H1 (cell line): Measurements from ENCODE around the gene NHLRC2. TPM values are rescaled to one million over a fixed set of nuclear protein-coding genes. Genes with fewer than 3 reads are reported as not detected.

ENCODE experiments used
- CTCF ChIA-PET: fragments of 300-600 bp; sonication (Branson Sonifier 250); formaldehyde crosslinking; loops from one replicate; lab custom pipeline; 2021; ENCODE audit not compliant: partially characterized antibody; lab: Charles Lee
- POLR2A ChIA-PET: fragments of 300-600 bp; sonication (Branson Sonifier 250); formaldehyde crosslinking; loops from one replicate; lab custom pipeline; 2021; ENCODE audit warnings: inconsistent platforms; ENCODE audit not compliant: partially characterized antibody; lab: Charles Lee
- DNase-seq, 2 experiments: peaks; one replicate each; pipeline versions ENCODE4 v3.0.0 to v3.0.0-alpha.2; 2010 to 2022; ENCODE audit warnings: low spot score in 2 of 2, low read depth in 1 of 2, mixed read lengths in 1 of 2
- FAIRE-seq: peaks from 2 replicates; lab custom pipeline; 2011; peaks lifted over from hg19 to GRCh38; lab: Jason Lieb, UNC
- H2AFZ ChIP-seq: 2 replicates; pipeline ENCODE4 v1.8.1; 2012; ENCODE audit warnings: low read length, inconsistent platforms
- H2AK5ac ChIP-seq: 2 replicates; pipeline ENCODE4 v1.6.1; 2013; ENCODE audit warnings: low read depth, low read length
- H2BK120ac ChIP-seq: replicated peaks from 2 replicates; pipeline ENCODE3; 2013; ENCODE audit warnings: low read depth, low read length, inconsistent platforms
- H2BK12ac ChIP-seq: 2 replicates; pipeline ENCODE4 v1.6.1; 2013; ENCODE audit warnings: low read depth, low read length
- H2BK15ac ChIP-seq: 2 replicates; pipeline ENCODE4 v1.6.1; 2013; ENCODE audit warnings: low read length
- H2BK20ac ChIP-seq: 2 replicates; pipeline ENCODE4 v1.6.1; 2013; ENCODE audit warnings: low read length
- H2BK5ac ChIP-seq: 2 replicates; pipeline ENCODE4 v1.6.1; 2013; ENCODE audit warnings: low read depth, low read length
- H3K14ac ChIP-seq: 2 replicates; pipeline ENCODE4 v1.6.1; 2013; ENCODE audit warnings: inconsistent platforms; ENCODE audit not compliant: insufficient read length
- H3K18ac ChIP-seq: 2 replicates; pipeline ENCODE4 v1.6.1; 2013; ENCODE audit warnings: low read length; ENCODE audit errors: extremely low read depth
- H3K23ac ChIP-seq: 2 replicates; pipeline ENCODE4 v1.6.1; 2013; ENCODE audit warnings: inconsistent platforms; ENCODE audit not compliant: insufficient read length
- H3K23me2 ChIP-seq: 2 replicates; pipeline ENCODE4 v1.6.1; 2013; ENCODE audit warnings: low read depth, low read length
- H3K27ac ChIP-seq: 2 replicates; pipeline ENCODE4 v1.6.1; 2011; ENCODE audit warnings: low read depth, low read length, inconsistent platforms
- H3K27me3 ChIP-seq, 4 experiments: replicated peaks in 1 of 4; 1 replicate in 1 of 4; 2 replicates in 3 of 4; pipeline versions ENCODE4 v1.6.1 to v1.8.1; 2011 to 2013; ENCODE audit warnings: low read length in 3 of 4, mild to moderate bottlenecking in 3 of 4, inconsistent platforms in 2 of 4, mixed read lengths in 2 of 4, moderate library complexity in 1 of 4; ENCODE audit not compliant: control insufficient read depth in 3 of 4, insufficient read depth in 3 of 4; ENCODE audit errors: extremely low read depth in 1 of 4
- H3K36me3 ChIP-seq, 4 experiments: 2 replicates each; pipeline versions ENCODE4 v1.6.1 to v1.8.1; 2011 to 2013; ENCODE audit warnings: mild to moderate bottlenecking in 4 of 4, low read length in 3 of 4, moderate library complexity in 2 of 4, control low read depth in 1 of 4, inconsistent platforms in 1 of 4; ENCODE audit not compliant: insufficient read depth in 4 of 4, control insufficient read depth in 2 of 4
- H3K4ac ChIP-seq: replicated peaks from 2 replicates; pipeline ENCODE3; 2013; ENCODE audit warnings: low read length, low read depth, mixed read lengths, inconsistent platforms; ENCODE audit not compliant: insufficient read length
- H3K4me1 ChIP-seq, 4 experiments: replicated peaks in 1 of 4; 1 replicate in 1 of 4; 2 replicates in 3 of 4; pipeline versions ENCODE4 v1.6.1 to v1.8.1; 2011 to 2013; ENCODE audit warnings: low read length in 3 of 4, inconsistent platforms in 2 of 4, mixed read lengths in 1 of 4; ENCODE audit not compliant: insufficient read depth in 4 of 4, control insufficient read depth in 3 of 4
- H3K4me2 ChIP-seq, 2 experiments: 2 replicates each; pipeline versions ENCODE4 v1.6.1 to v1.8.1; 2011 to 2013; ENCODE audit warnings: low read depth in 2 of 2, low read length in 2 of 2, control low read depth in 1 of 2, inconsistent platforms in 1 of 2, mild to moderate bottlenecking in 1 of 2; ENCODE audit not compliant: insufficient read depth in 1 of 2
- H3K4me3 ChIP-seq, 4 experiments: fragments of 200-600, 300-600 bp in 1 of 4; sonication (generic), shearing (Covaris generic), sonication (Bioruptor Twin) in 1 of 4; 2 replicates each; pipeline versions ENCODE4 v1.5.1 to v1.8.1; 2011 to 2016; ENCODE audit warnings: low read length in 4 of 4, low read depth in 3 of 4, control low read depth in 2 of 4, inconsistent platforms in 2 of 4, mild to moderate bottlenecking in 2 of 4, mixed read lengths in 1 of 4, moderate library complexity in 1 of 4; ENCODE audit not compliant: insufficient read depth in 2 of 4; ENCODE audit errors: extremely low read depth in 1 of 4
- H3K56ac ChIP-seq: replicated peaks from 2 replicates; pipeline ENCODE3; 2013; ENCODE audit warnings: low read depth, mild to moderate bottlenecking, mixed read lengths, low read length, inconsistent platforms; ENCODE audit not compliant: insufficient read length
- H3K79me1 ChIP-seq: 2 replicates; pipeline ENCODE4 v1.6.1; 2013; ENCODE audit warnings: low read depth, low read length, control low read depth
- H3K79me2 ChIP-seq, 2 experiments: 2 replicates each; pipeline versions ENCODE4 v1.6.1 to v1.8.1; 2012 to 2013; ENCODE audit warnings: low read length in 2 of 2, mild to moderate bottlenecking in 2 of 2, inconsistent platforms in 1 of 2; ENCODE audit not compliant: insufficient read depth in 2 of 2, control insufficient read depth in 1 of 2
- H3K9ac ChIP-seq, 4 experiments: replicated peaks in 1 of 4; 1 replicate in 1 of 4; 2 replicates in 3 of 4; pipeline versions ENCODE4 v1.6.1 to v1.8.1; 2011 to 2013; ENCODE audit warnings: low read depth in 3 of 4, low read length in 3 of 4, control low read depth in 2 of 4, mild to moderate bottlenecking in 2 of 4, moderate library complexity in 2 of 4, inconsistent platforms in 1 of 4; ENCODE audit errors: extremely low read depth in 1 of 4
- H3K9me3 ChIP-seq, 2 experiments: 2 replicates each; pipeline versions ENCODE4 v1.6.1 to v1.8.1; 2012 to 2013; ENCODE audit warnings: mild to moderate bottlenecking in 2 of 2, moderate library complexity in 2 of 2, control low read depth in 1 of 2, inconsistent platforms in 1 of 2, low read depth in 1 of 2, low read length in 1 of 2, mixed read lengths in 1 of 2; ENCODE audit not compliant: insufficient read depth in 2 of 2
- H4K20me1 ChIP-seq, 2 experiments: replicated peaks in 1 of 2; 2 replicates each; pipeline versions ENCODE3 to v1.8.1; 2011 to 2013; ENCODE audit warnings: inconsistent platforms in 2 of 2, low read length in 2 of 2, mild to moderate bottlenecking in 1 of 2; ENCODE audit not compliant: insufficient read depth in 2 of 2, control insufficient read depth in 1 of 2
- H4K5ac ChIP-seq: 2 replicates; pipeline ENCODE4 v1.6.1; 2013; ENCODE audit warnings: low read length, low read depth, mixed read lengths, inconsistent platforms; ENCODE audit not compliant: insufficient read length
- H4K8ac ChIP-seq: 2 replicates; pipeline ENCODE4 v1.8.0; 2013; ENCODE audit warnings: mild to moderate bottlenecking, moderate library complexity, low read length, inconsistent platforms; ENCODE audit not compliant: insufficient read depth; ENCODE audit errors: extremely low read depth
- H4K91ac ChIP-seq: replicated peaks from 2 replicates; pipeline ENCODE3; 2013; ENCODE audit warnings: low read length, mixed read lengths, inconsistent platforms; ENCODE audit not compliant: insufficient read length
- ASH2L ChIP-seq: fragments of 200-600, 300-600 bp; sonication (generic); IDR thresholded peaks from one replicate; pipeline ENCODE4 v1.7.1; 2017; ENCODE audit warnings: low read length
- CBX8 ChIP-seq: fragments of 300-800, 300-1000 bp; sonication (generic); IDR thresholded peaks from 2 replicates; pipeline ENCODE4 v1.7.1; 2016; ENCODE audit warnings: low read depth, low read length, borderline replicate concordance
- CEBPB ChIP-seq: IDR thresholded peaks from 2 replicates; pipeline ENCODE4 v1.6.1; 2012; ENCODE audit warnings: low read depth, low read length
- CREB1 ChIP-seq: IDR thresholded peaks from 2 replicates; pipeline ENCODE4 v1.6.1; 2012; ENCODE audit warnings: inconsistent platforms
- EZH2 ChIP-seq: fragments of 200-600 bp; sonication (generic); IDR thresholded peaks from 2 replicates; pipeline ENCODE4 v1.7.1; 2012; ENCODE audit warnings: low read depth, mild to moderate bottlenecking, moderate library complexity, low read length, inconsistent platforms; ENCODE audit not compliant: severe bottlenecking
- GABPA ChIP-seq: IDR thresholded peaks from 2 replicates; pipeline ENCODE4 v1.6.1; 2011; ENCODE audit warnings: mild to moderate bottlenecking, low read length, moderate library complexity, borderline replicate concordance; ENCODE audit not compliant: insufficient read depth
- KDM5A ChIP-seq: fragments of 200-600 bp; IDR thresholded peaks from 2 replicates; pipeline ENCODE4 v1.7.1; 2012; ENCODE audit warnings: mild to moderate bottlenecking, low read length, inconsistent platforms, mixed read lengths
- POU5F1 ChIP-seq: IDR thresholded peaks from 2 replicates; pipeline ENCODE4 v1.6.1; 2011; ENCODE audit warnings: low read depth, mild to moderate bottlenecking, low read length, moderate library complexity
- RBBP5 ChIP-seq: IDR thresholded peaks from 2 replicates; pipeline ENCODE4 v1.7.1; 2012; ENCODE audit warnings: low read depth, mild to moderate bottlenecking, inconsistent platforms, low read length, moderate library complexity, borderline replicate concordance
- SAP30 ChIP-seq: fragments of 300-600 bp; sonication (generic); IDR thresholded peaks from 2 replicates; pipeline ENCODE4 v1.7.1; 2012; ENCODE audit warnings: low read length, moderate library complexity, mild to moderate bottlenecking, inconsistent platforms; ENCODE audit not compliant: insufficient read depth, insufficient replicate concordance
- SP1 ChIP-seq: IDR thresholded peaks from 2 replicates; pipeline ENCODE4 v1.6.1; 2011; ENCODE audit warnings: low read depth, low read length
- WGBS, 2 experiments: shearing (Covaris generic) in 1 of 2; methylation state at CpG; one replicate each; pipeline versions ENCODE4 v1.1.6 to v1.1.7; 2013 to 2015; ENCODE audit warnings: low lambda C conversion rate in 2 of 2, mixed read lengths in 2 of 2, inconsistent platforms in 1 of 2, low coverage in 1 of 2, missing lambda C conversion rate in 1 of 2; ENCODE audit not compliant: insufficient replicate concordance in 2 of 2, insufficient coverage in 1 of 2, insufficient read length in 1 of 2; ENCODE audit errors: extremely low coverage in 1 of 2, missing lambda C conversion rate in 1 of 2; 5-methylcytosine and 5-hydroxymethylcytosine counted together
- polyA plus RNA-seq, 7 experiments: library from polyadenylated mRNA; depleted of rRNA in 3 of 7; stranded (reverse) in 5 of 7; unstranded in 2 of 7; fragments of >200 nt in 5 of 7; fragments of 200-250 nt in 2 of 7; gene quantifications; 1 replicate in 5 of 7; 2 replicates in 1 of 7; 4 replicates in 1 of 7; pipeline versions ENCODE4 v1.2.1 to v1.2.3, GENCODE V29; 2011 to 2013; ENCODE audit warnings: missing spikeins in 2 of 7, mixed read lengths in 2 of 7
- total RNA-seq: library from RNA; stranded (reverse); fragmentation: NEBNext Ultra II Directional; extraction: Animal tissue kit (Norgen Biotek cat#: 25700); gene quantifications from 2 replicates; pipeline ENCODE4 v1.2.1, GENCODE V29; 2021
- TF ChIP-seq, protein P1 (sequence below): IDR thresholded peaks from 2 replicates; pipeline ENCODE4 v1.6.1; 2012; ENCODE audit warnings: inconsistent platforms

The NHLRC2 gene
- total and polyA plus RNA-seq, 2 of the 8 experiments (the other 6 are each of a cell fraction or from before 2014, with no cell fraction given) = 4.9 to 25.6 TPM

DNA sequence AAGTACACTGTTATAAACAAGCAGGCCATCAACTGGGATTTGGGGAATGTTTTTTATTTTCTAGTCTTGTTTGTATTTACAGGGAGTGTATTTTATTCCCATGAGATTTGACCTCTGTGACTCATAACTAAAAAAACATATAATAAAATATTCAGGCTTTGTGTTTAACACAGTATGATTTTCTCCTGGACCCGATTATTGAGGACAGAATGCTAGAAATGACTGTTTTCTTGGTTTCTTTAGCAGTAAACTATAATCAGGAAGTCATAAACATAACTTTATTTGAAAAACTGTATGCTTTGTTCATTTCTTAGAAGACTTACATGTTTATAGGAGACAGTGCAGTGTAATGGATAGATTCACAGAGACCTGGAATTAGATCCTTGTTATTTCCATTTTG, 2.1 kb downstream of the NHLRC2 start:
- Histone ChIP-seq H2BK12ac (no peak overlapping the region), H4K20me1 (no peaks in the 10 kb centered on the region), H3K79me2 (peaks cover 0 to 46% of the 10 kb centered on the region in 2 experiments; a peak in 2 of 4 replicates), H2BK15ac (no peak overlapping the region), H2BK120ac (no peak overlapping the region), H4K91ac (no peak overlapping the region), H3K4me1 (peaks cover 3 to 6% (median 4%) of the 10 kb centered on the region in 4 experiments; a peak in 5 of 7 replicates), H3K23me2 (peaks cover 6% of the 10 kb centered on the region; the same call in 1 of the 2 replicates), H4K8ac (no peak overlapping the region), H3K9ac (peak overlapping the region in 1 of 4 experiments; percentile 49; a peak in 1 of 7 replicates), H3K27ac (no peak overlapping the region), H3K4me3 (peak overlapping the region in 1 of 4 experiments; percentile 98; a peak in 2 of 8 replicates), H3K56ac (no peak overlapping the region), H3K36me3 (peaks cover 2 to 34% (median 13%) of the 10 kb centered on the region in 4 experiments; a peak in 6 of 8 replicates), H2AFZ (no peak overlapping the region), H3K27me3 (no peaks in the 10 kb centered on the region), H3K79me1 (peaks cover 2% of the 10 kb centered on the region; the same call in 1 of the 2 replicates), H3K4me2 (peak overlapping the region; percentile 35 to 98; a peak in 2 of 4 replicates), H3K9me3 (no peaks in the 10 kb centered on the region)
- POLR2A ChIA-PET = interaction anchor here (1.1 kb wide), 1 partner anchor 128 kb away, joined by 3 read pairs; no protein-coding TSS in a partner anchor
- DNase-seq = no peak
- 83% methylated on average over 1 of the region's 1 CpG; no CpG with 5 or more reads in 1 of the 2 experiments for WGBS, 2 experiments
- CTCF ChIA-PET = no interaction called here
- FAIRE-seq = no peak
- TF ChIP-seq, protein P1, sequence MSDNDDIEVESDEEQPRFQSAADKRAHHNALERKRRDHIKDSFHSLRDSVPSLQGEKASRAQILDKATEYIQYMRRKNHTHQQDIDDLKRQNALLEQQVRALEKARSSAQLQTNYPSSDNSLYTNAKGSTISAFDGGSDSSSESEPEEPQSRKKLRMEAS = no peak
- TF ChIP-seq CREB1 = no peak
- TF ChIP-seq CEBPB = no peak
- no peak for TF ChIP-seq CBX8
- TF ChIP-seq GABPA = no peak
- TF ChIP-seq SAP30 = no peak
- TF ChIP-seq KDM5A = no peak
- TF ChIP-seq EZH2 = no peak
- TF ChIP-seq POU5F1 = no peak
- no peak for TF ChIP-seq SP1
- no peak for TF ChIP-seq RBBP5
- no peak for TF ChIP-seq ASH2L
- TF ChIP-seq, all 59 proteins: peak for 0
- Histone ChIP-seq H3K18ac (no peak overlapping the region), H4K5ac (no peak overlapping the region), H2BK20ac (no peak overlapping the region), H2BK5ac (no peak overlapping the region), H3K23ac (no peak overlapping the region), H2AK5ac (no peak overlapping the region), H3K14ac (no peak overlapping the region), H3K4ac (no peak overlapping the region)
